CD14-positive monocyte (primary cell): ENCODE results near the gene PITPNM2. TPM values are rescaled to one million over a fixed set of nuclear protein-coding genes. Genes with fewer than 3 reads are reported as not detected.
A peak's percentile ranks its signal among the peaks of the same experiment; 100 is the strongest.

ENCODE experiments used
- DNase-seq, 3 donors: peaks; one replicate each; pipeline ENCODE4 v3.0.0-alpha.2; 2011 to 2022
- H2AFZ ChIP-seq: 2 replicates; pipeline ENCODE4 v1.6.0; 2012; ENCODE audit warnings: mild to moderate bottlenecking, low read depth, low read length, inconsistent platforms; ENCODE audit not compliant: insufficient read depth, poor library complexity, severe bottlenecking
- H3K27ac ChIP-seq, 2 donors: 1 replicate in 1 of 2; 2 replicates in 1 of 2; pipeline ENCODE4 v1.5.1; 2012 to 2013; ENCODE audit warnings: low read length in 2 of 2, control low read depth in 1 of 2, inconsistent platforms in 1 of 2, low read depth in 1 of 2, mild to moderate bottlenecking in 1 of 2
- H3K27me3 ChIP-seq, 2 donors: one replicate each; pipeline versions ENCODE4 v1.6.0 to v1.6.1; 2011 to 2013; ENCODE audit warnings: low read length in 2 of 2; ENCODE audit not compliant: control insufficient read depth in 2 of 2, insufficient read depth in 2 of 2
- H3K36me3 ChIP-seq, 2 donors: replicated peaks in 1 of 2; 1 replicate in 1 of 2; 2 replicates in 1 of 2; pipeline versions ENCODE4 v1.5.1 to v1.6.1; 2012 to 2013; ENCODE audit warnings: low read length in 2 of 2, control low read depth in 1 of 2, inconsistent platforms in 1 of 2, mild to moderate bottlenecking in 1 of 2; ENCODE audit not compliant: insufficient read depth in 2 of 2, control insufficient read depth in 1 of 2
- H3K4me1 ChIP-seq, 2 donors: 1 replicate in 1 of 2; 2 replicates in 1 of 2; pipeline versions ENCODE4 v1.5.1 to v1.6.1; 2012 to 2013; ENCODE audit warnings: low read length in 2 of 2, control low read depth in 1 of 2, inconsistent platforms in 1 of 2, mild to moderate bottlenecking in 1 of 2, moderate library complexity in 1 of 2; ENCODE audit not compliant: insufficient read depth in 2 of 2, control insufficient read depth in 1 of 2
- H3K4me2 ChIP-seq: replicated peaks from 2 replicates; pipeline ENCODE3; 2012; ENCODE audit warnings: low read length, moderate library complexity, mild to moderate bottlenecking; ENCODE audit not compliant: poor library complexity, severe bottlenecking; ENCODE audit errors: extremely low read depth
- H3K4me3 ChIP-seq, 3 experiments: fragments of 200-600 bp in 1 of 3; sonication (generic) in 1 of 3; replicated peaks in 1 of 3; 1 replicate in 2 of 3; 2 replicates in 1 of 3; pipeline ENCODE4 v1.5.1; 2011 to 2013; ENCODE audit warnings: low read length in 3 of 3, mild to moderate bottlenecking in 3 of 3, control low read depth in 2 of 3, low read depth in 2 of 3, inconsistent platforms in 1 of 3, moderate library complexity in 1 of 3
- H3K79me2 ChIP-seq: 2 replicates; pipeline ENCODE4 v1.6.0; 2012; ENCODE audit warnings: mild to moderate bottlenecking, control low read depth, inconsistent platforms, low read length, moderate library complexity; ENCODE audit not compliant: insufficient read depth
- H3K9ac ChIP-seq: 2 replicates; pipeline ENCODE4 v1.6.0; 2017; ENCODE audit warnings: low read length, mild to moderate bottlenecking; ENCODE audit not compliant: insufficient read depth, poor library complexity, severe bottlenecking
- H3K9me3 ChIP-seq, 2 donors: replicated peaks in 1 of 2; 1 replicate in 1 of 2; 2 replicates in 1 of 2; pipeline versions ENCODE4 v1.5.1 to v1.6.1; 2012 to 2013; ENCODE audit warnings: low read length in 2 of 2, control low read depth in 1 of 2; ENCODE audit not compliant: control insufficient read depth in 1 of 2, insufficient read depth in 1 of 2
- H4K20me1 ChIP-seq: 2 replicates; pipeline ENCODE4 v1.6.0; 2012; ENCODE audit warnings: mild to moderate bottlenecking, low read length, control low read depth, moderate library complexity; ENCODE audit not compliant: insufficient read depth
- H3K27ac Mint-ChIP-seq, 7 donors: one replicate each; pipeline ENCODE4 v1.8.0; 2020; ENCODE audit warnings: mild to moderate bottlenecking in 7 of 7, mixed read lengths in 7 of 7, moderate library complexity in 6 of 7, inconsistent platforms in 2 of 7
- H3K27me3 Mint-ChIP-seq, 3 donors: one replicate each; pipeline ENCODE4 v1.8.0; 2021 to 2022; ENCODE audit warnings: low read depth in 3 of 3, mild to moderate bottlenecking in 3 of 3, mixed read lengths in 3 of 3, moderate library complexity in 3 of 3, inconsistent platforms in 1 of 3
- H3K36me3 Mint-ChIP-seq, 2 donors: one replicate each; pipeline ENCODE4 v1.8.0; 2020; ENCODE audit warnings: mixed read lengths in 2 of 2, inconsistent platforms in 1 of 2, mild to moderate bottlenecking in 1 of 2
- H3K4me1 Mint-ChIP-seq: one replicate; pipeline ENCODE4 v1.8.0; 2020; ENCODE audit warnings: mild to moderate bottlenecking, mixed read lengths
- H3K4me3 Mint-ChIP-seq, 2 donors: one replicate each; pipeline ENCODE4 v1.8.0; 2020; ENCODE audit warnings: mild to moderate bottlenecking in 2 of 2, mixed read lengths in 2 of 2, moderate library complexity in 1 of 2
- H3K9me3 Mint-ChIP-seq, 7 donors: one replicate each; pipeline ENCODE4 v1.8.0; 2020 to 2022; ENCODE audit warnings: mixed read lengths in 7 of 7, mild to moderate bottlenecking in 6 of 7, moderate library complexity in 6 of 7, inconsistent platforms in 2 of 7
- WGBS: methylation state at CpG from one replicate; pipeline ENCODE4 v1.1.5; 2013; ENCODE audit warnings: missing lambda C conversion rate; ENCODE audit not compliant: insufficient coverage; 5-methylcytosine and 5-hydroxymethylcytosine counted together
- intact Hi-C, 2 donors: fragments of 100-400 bp; cut with micrococcal nuclease; formaldehyde crosslinking; loops; one replicate each; pipeline versions ENCODE4 v1.15.0 to v1.15.1; 2023
- polyA plus RNA-seq, 3 donors: library from polyadenylated mRNA; depleted of rRNA in 1 of 3; unstranded in 2 of 3; stranded (reverse) in 1 of 3; fragments of 300-500 nt in 2 of 3; fragments of >200 nt in 1 of 3; fragmentation: Illumina TruSeq in 2 of 3; gene quantifications; 1 replicate in 2 of 3; 2 replicates in 1 of 3; pipeline ENCODE4 v1.2.3, GENCODE V29; 2012 to 2021
- TF ChIP-seq, protein P1 (sequence below): fragments of 200-600 bp; IDR thresholded peaks from one replicate; pipeline ENCODE4 v1.8.0; 2022; ENCODE audit warnings: antibody characterized with exemption, mild to moderate bottlenecking

Gene PITPNM2
- polyA plus RNA-seq, 3 donors: 0.08 to 0.67 TPM; not detected in 1

DNA sequence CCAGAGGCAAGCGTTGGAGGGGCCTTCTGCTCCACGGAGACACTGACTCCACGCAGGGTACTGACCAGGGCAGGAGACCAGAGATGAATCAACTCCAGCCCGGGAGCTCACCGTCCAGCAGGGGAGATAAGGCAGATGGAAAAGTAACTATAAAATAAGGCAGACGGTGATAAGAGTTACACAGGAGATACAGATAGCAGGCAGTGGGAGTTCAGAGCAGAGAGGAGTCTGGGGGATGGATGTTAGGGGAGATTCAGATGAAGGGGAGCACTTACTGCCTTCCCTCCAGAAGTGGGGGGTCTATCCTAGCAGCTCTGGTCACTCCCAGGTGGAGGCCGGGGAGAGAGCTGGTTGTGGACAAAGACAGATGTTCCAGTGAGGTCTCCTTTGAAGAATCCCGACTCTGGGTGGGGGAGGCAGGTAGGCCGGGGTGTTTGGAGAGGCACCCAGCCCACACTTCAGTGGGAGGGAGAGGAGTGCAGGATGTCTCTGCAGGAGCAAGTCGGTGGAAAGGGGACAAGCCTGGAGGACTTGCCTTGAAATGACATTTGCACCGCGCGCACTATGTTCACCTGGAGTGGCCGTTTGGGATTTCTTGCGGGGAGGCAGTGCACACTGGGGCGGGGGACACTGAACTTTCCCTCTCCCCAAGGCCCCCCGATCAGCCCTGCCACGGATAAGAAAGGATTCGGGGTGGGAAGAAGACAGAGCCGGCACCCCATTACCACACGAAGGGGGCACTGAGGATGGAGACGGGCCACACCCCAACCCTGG is 1.2 kb downstream of the PITPNM2 start:
- no peaks in the 10 kb centered on the region for H3K36me3 ChIP-seq
- Mint-ChIP-seq H3K27me3 (peaks cover 20 to 28% (median 21%) of the 10 kb centered on the region in 3 donors), H3K36me3 (peaks cover 18 to 23% of the 10 kb centered on the region in 2 donors), H3K4me3 (peak overlapping the region; percentile 74 to 81), H3K27ac (peak overlapping the region in 4 of 7 donors; percentile 8 to 74 (median 50)), H3K9me3 (peaks cover 0 to 3% (median 0%) of the 10 kb centered on the region in 7 donors), H3K4me1 (peaks cover 16% of the 10 kb centered on the region)
- TF ChIP-seq, protein P1, sequence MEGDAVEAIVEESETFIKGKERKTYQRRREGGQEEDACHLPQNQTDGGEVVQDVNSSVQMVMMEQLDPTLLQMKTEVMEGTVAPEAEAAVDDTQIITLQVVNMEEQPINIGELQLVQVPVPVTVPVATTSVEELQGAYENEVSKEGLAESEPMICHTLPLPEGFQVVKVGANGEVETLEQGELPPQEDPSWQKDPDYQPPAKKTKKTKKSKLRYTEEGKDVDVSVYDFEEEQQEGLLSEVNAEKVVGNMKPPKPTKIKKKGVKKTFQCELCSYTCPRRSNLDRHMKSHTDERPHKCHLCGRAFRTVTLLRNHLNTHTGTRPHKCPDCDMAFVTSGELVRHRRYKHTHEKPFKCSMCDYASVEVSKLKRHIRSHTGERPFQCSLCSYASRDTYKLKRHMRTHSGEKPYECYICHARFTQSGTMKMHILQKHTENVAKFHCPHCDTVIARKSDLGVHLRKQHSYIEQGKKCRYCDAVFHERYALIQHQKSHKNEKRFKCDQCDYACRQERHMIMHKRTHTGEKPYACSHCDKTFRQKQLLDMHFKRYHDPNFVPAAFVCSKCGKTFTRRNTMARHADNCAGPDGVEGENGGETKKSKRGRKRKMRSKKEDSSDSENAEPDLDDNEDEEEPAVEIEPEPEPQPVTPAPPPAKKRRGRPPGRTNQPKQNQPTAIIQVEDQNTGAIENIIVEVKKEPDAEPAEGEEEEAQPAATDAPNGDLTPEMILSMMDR: no peak
- H3K4me1 ChIP-seq: peaks cover 13 to 14% of the 10 kb centered on the region in 2 donors
- intact Hi-C loops: loop anchor here (2.0 to 10.0 kb wide), 4 partner anchors 62 to 169 kb away; partner anchors contain the start of gene ARL6IP4 (in 1 of the 2)
- H3K27me3 ChIP-seq: peaks cover 11 to 23% of the 10 kb centered on the region in 2 donors
- peak overlapping the region; percentile 23 to 70 (median 39) for H3K4me3 ChIP-seq
- peak overlapping the region; percentile 76 for H2AFZ ChIP-seq
- no peak for DNase-seq
- peak overlapping the region; percentile 51 for H3K9ac ChIP-seq
- no peaks in the 10 kb centered on the region for H4K20me1 ChIP-seq
- no peak overlapping the region for H3K27ac ChIP-seq
- H3K79me2 ChIP-seq: no peaks in the 10 kb centered on the region
- 68% methylated on average over 9 of the region's 22 CpGs for WGBS
- H3K4me2 ChIP-seq: peak overlapping the region; percentile 76
- no peaks in the 10 kb centered on the region for H3K9me3 ChIP-seq

DNA sequence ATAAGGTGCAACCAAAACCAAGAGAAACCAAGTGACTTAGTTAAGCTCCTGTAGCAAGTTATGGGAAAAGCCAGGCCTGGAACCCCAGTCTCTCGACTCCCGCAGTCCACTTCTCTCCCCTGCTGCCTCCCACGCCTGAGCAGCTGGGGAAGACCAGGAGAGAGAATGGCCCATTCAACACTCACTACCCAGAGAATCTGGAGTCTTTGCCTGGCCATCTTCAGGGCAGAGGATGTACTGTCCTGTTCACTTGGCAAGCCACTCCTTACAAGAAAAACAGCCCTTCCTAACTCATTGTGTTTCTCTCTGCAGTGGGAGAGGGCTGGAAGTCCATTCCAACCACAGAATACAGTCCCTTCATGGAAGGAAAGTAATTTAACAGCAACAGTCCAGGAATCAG is 1.8 kb downstream of the PITPNM2 start:
- no peak overlapping the region for H3K9ac ChIP-seq
- peaks cover 13 to 14% of the 10 kb centered on the region in 2 donors for H3K4me1 ChIP-seq
- Mint-ChIP-seq H3K4me3 (peak overlapping the region; percentile 74 to 81), H3K9me3 (peaks cover 0 to 3% (median 0%) of the 10 kb centered on the region in 7 donors), H3K36me3 (peaks cover 18% of the 10 kb centered on the region in 2 donors), H3K27me3 (peaks cover 20 to 28% (median 22%) of the 10 kb centered on the region in 3 donors), H3K27ac (peak overlapping the region in 1 of 7 donors; percentile 20), H3K4me1 (peaks cover 16% of the 10 kb centered on the region)
- peaks cover 11 to 23% of the 10 kb centered on the region in 2 donors for H3K27me3 ChIP-seq
- TF ChIP-seq, protein P1: no peak
- 100% methylated on average over 3 of the region's 3 CpGs for whole genome bisulfite sequencing
- intact Hi-C loops: loop anchor here in 1 of 2 donors (10.0 kb wide), 1 partner anchor 104 kb away; no protein-coding TSS in a partner anchor
- no peak overlapping the region for H3K27ac ChIP-seq
- no peak overlapping the region for H3K4me3 ChIP-seq
- DNase-seq: no peak
- no peaks in the 10 kb centered on the region for H3K36me3 ChIP-seq
- no peaks in the 10 kb centered on the region for H4K20me1 ChIP-seq
- no peak overlapping the region for H3K4me2 ChIP-seq
- no peaks in the 10 kb centered on the region for H3K79me2 ChIP-seq
- H3K9me3 ChIP-seq: no peaks in the 10 kb centered on the region
- H2AFZ ChIP-seq: no peak overlapping the region
